Spinal cord (tissue), 10 donors: ENCODE measurements around the gene TIMP2. TPM values are rescaled to one million over a fixed set of nuclear protein-coding genes. Genes with fewer than 3 reads are reported as not detected.
A peak's percentile ranks its signal among the peaks of the same experiment; 100 is the strongest.
"Not testable (repeated sequence)": the region's sequence is repeated elsewhere in the genome, so short reads cannot be mapped to it uniquely, and the experiment has no call there.

Experiments
- DNase-seq, 6 donors: peaks; one replicate each; pipeline versions ENCODE4 v3.0.0 to v3.0.0-alpha.2; 2013 to 2015; ENCODE audit warnings: low spot score in 6 of 6, low read depth in 4 of 6
- H3K27ac ChIP-seq: one replicate; pipeline ENCODE4 v1.5.1; 2013; ENCODE audit warnings: low read depth, low read length, control low read depth
- H3K27me3 ChIP-seq: one replicate; pipeline ENCODE4 v1.6.1; 2013; ENCODE audit warnings: low read length; ENCODE audit not compliant: control insufficient read depth, insufficient read depth
- H3K36me3 ChIP-seq: one replicate; pipeline ENCODE4 v1.6.1; 2013; ENCODE audit warnings: low read length; ENCODE audit not compliant: control insufficient read depth, insufficient read depth
- H3K4me1 ChIP-seq: one replicate; pipeline ENCODE4 v1.6.1; 2013; ENCODE audit warnings: low read length; ENCODE audit not compliant: control insufficient read depth, insufficient read depth
- H3K4me3 ChIP-seq: one replicate; pipeline ENCODE4 v1.5.1; 2013; ENCODE audit warnings: low read depth, low read length, control low read depth
- H3K9me3 ChIP-seq: one replicate; pipeline ENCODE4 v1.6.1; 2013; ENCODE audit warnings: low read length; ENCODE audit not compliant: control insufficient read depth, insufficient read depth
- WGBS: methylation state at CpG from one replicate; pipeline ENCODE4 v1.1.5; 2013; ENCODE audit warnings: missing lambda C conversion rate; ENCODE audit not compliant: insufficient coverage; 5-methylcytosine and 5-hydroxymethylcytosine counted together
- polyA plus RNA-seq, 2 donors: library from polyadenylated mRNA; unstranded; fragments of 120-200 nt; gene quantifications; one replicate each; pipeline ENCODE4 v1.2.1, GENCODE V29; 2013; ENCODE audit not compliant: insufficient read length in 2 of 2
- total RNA-seq, 2 donors: library from RNA; depleted of rRNA in 1 of 2; stranded (reverse); fragments of 120-200 nt in 1 of 2; fragments of >200 nt in 1 of 2; gene quantifications; one replicate each; pipeline versions ENCODE4 v1.2.3 to v1.2.4, GENCODE V29; 2013 to 2014
- donor health status: healthy.

The TIMP2 gene
- total and polyA plus RNA-seq, 4 donors: 139 to 417 (median 288) TPM

DNA sequence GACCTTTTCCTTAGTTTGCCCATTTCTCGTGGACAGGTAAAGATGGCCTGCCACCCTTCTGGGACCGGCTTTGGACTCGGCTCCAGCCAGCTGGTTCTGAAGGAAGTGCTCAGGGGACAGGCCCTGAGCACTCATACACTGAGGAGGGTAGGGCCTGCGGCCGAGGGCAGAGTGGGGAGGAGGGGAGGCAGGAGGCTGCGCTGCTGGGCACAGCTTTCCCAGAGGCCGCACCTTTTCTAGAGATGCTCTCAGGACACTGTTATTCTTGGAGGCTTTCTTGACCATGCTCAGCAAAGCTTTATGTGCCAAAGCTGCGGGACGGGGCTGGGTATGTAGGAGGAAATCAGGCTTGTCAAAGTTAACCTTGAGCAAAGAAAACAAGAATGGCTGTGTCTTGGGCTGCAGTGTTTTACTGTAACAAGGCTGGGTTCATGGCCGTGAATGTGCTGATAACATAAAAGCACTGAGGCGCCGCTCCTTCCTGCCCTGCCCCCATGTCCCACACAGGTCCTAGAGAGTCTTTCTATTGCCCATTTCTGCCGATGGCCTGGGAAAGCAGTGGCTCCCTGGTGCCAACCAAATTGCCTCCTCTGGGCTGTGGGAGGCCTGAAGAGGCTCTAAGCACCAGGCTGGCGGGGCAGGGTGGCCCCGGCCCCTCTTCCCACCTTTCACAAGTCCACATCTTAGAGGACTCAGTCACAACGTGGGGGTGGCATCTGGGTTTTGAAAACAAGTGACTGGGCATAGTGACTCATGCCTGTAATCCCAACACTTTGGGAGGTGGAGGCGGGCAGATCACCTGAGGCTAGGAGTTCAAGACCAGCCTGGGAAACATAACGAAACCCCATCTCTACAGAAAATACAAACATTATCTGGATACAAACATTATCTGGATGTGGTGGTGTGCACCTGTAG is 22.3 kb upstream of the TIMP2 start:
- Histone ChIP-seq H3K36me3 (no peaks in the 10 kb centered on the region), H3K9me3 (peaks cover 2% of the 10 kb centered on the region), H3K4me3 (no peak overlapping the region), H3K27ac (no peak overlapping the region), H3K4me1 (peaks cover 24% of the 10 kb centered on the region), H3K27me3 (no peaks in the 10 kb centered on the region)
- no peak for DNase-seq
- 69% methylated on average over 7 of the region's 18 CpGs for WGBS

DNA sequence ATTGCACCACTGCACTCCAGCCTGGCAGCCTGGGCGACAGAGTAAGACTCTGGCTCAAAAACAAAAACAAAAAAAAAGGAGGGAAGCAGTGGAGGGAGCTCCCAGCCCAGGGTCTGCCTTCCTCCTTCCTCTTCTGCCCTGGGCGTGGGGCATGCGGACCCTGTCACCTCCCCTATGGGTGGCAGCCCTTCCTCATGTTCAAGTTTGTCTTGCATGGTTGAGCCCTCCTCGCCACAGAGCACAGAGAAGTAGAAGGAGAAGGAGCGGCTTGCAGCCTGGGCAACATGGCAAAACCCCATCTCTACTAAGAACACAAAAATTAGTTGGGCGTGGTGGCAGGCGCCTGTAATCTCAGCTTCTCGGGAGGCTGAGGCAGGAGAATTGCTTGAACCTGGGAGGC is 21.4 kb upstream of the TIMP2 start:
- Histone ChIP-seq H3K4me1 (peaks cover 15% of the 10 kb centered on the region), H3K27me3 (no peaks in the 10 kb centered on the region), H3K4me3 (no peak overlapping the region), H3K36me3 (no peaks in the 10 kb centered on the region), H3K27ac (no peak overlapping the region), H3K9me3 (peaks cover 2% of the 10 kb centered on the region)
- WGBS: 67% methylated on average over 1 of the region's 8 CpGs
- DNase-seq: no peak

GRCh38 chr17:78946131-78946530 is 20.9 kb upstream of the TIMP2 start:
- no peak overlapping the region for H3K4me3 ChIP-seq
- WGBS: 93% methylated on average over 4 of the region's 7 CpGs
- H3K27me3 ChIP-seq: no peaks in the 10 kb centered on the region
- peaks cover 14% of the 10 kb centered on the region for H3K4me1 ChIP-seq
- H3K36me3 ChIP-seq: no peaks in the 10 kb centered on the region
- no peak overlapping the region for H3K27ac ChIP-seq
- H3K9me3 ChIP-seq: peaks cover under 1% of the 10 kb centered on the region
- DNase-seq: no peak

DNA sequence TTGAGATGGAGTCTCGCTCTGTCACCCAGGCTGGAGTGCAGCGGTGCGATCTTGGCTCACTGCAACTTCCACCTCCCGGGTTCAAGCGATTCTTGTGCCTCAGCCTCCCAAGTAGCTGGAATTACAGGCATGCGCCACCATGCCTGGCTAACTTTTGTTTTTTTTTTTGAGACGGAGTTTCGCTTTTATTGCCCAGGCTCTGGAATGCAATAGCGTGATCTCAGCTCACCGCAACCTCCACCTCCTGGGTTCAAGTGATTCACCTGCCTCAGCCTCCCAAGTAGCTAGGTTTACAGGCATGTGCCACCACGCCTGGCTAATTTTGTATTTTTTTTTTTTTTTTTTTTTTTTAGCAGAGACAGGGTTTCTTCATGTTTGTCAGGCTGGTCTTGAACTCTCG is 20.3 kb upstream of the TIMP2 start:
- not testable (repeated sequence) for H3K4me3 ChIP-seq, H3K36me3 ChIP-seq, DNase-seq, H3K9me3 ChIP-seq, H3K27me3 ChIP-seq, H3K27ac ChIP-seq
- 89% methylated on average over 6 of the region's 12 CpGs for WGBS
- H3K4me1 ChIP-seq: peaks cover 14% of the 10 kb centered on the region

GRCh38 chr17:78944956-78945355 is 19.8 kb upstream of the TIMP2 start:
- Histone ChIP-seq H3K27ac (no peak overlapping the region), H3K27me3 (no peaks in the 10 kb centered on the region), H3K36me3 (no peaks in the 10 kb centered on the region), H3K4me1 (peaks cover 16% of the 10 kb centered on the region), H3K9me3 (no peaks in the 10 kb centered on the region), H3K4me3 (no peak overlapping the region)
- WGBS: 70% methylated on average over 10 of the region's 10 CpGs
- DNase-seq: no peak

DNA sequence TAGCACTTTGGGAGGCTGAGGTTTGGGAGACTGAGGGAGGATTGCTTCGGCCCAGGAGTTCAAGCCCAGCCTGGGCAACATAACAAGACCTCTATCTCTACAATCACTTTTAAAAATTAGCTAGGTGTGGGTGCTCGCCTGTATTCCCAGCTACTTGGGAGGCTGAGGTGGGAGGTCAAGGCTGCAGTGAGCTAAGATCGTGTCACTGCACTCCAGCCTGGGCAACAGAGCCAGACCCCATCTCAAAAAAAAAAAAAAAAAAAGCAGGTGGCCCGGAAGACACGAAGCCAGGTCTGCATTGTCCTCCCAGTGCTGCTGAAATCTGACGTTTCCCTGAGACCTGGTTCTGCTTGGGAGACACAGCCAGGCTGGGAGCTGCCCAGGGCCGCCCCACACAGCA is 18.8 kb upstream of the TIMP2 start:
- Histone ChIP-seq H3K27ac (no peak overlapping the region), H3K9me3 (no peaks in the 10 kb centered on the region), H3K4me1 (peaks cover 25% of the 10 kb centered on the region), H3K27me3 (no peaks in the 10 kb centered on the region), H3K36me3 (no peaks in the 10 kb centered on the region), H3K4me3 (no peak overlapping the region)
- 87% methylated on average over 4 of the region's 7 CpGs for WGBS
- no peak for DNase-seq

DNA sequence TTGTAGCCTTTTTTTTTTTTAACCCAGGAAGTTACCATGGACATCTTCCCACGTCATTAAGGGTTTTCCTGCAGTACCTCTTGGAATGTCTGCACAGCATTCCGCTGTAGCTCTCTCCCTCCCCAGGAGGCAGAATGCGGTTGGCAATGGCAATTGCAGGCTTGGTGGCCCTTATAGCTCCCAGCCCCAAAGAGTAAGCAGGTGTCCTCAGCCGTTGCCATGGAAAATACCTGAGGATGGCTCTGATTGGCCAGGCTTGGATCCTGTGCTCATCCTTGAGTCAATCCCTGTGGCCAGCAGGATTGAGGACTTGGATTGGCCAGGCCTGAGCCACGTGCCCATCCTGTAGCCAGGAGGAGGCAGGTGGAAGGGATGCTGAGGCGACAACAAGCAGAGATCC is 15.5 kb upstream of the TIMP2 start:
- 55% methylated on average over 6 of the region's 6 CpGs for WGBS
- H3K27me3 ChIP-seq: no peaks in the 10 kb centered on the region
- peak in 3 of 6 donors; percentile 59 to 94 (median 60) for DNase-seq
- H3K27ac ChIP-seq: no peak overlapping the region
- no peaks in the 10 kb centered on the region for H3K36me3 ChIP-seq
- H3K9me3 ChIP-seq: no peaks in the 10 kb centered on the region
- no peak overlapping the region for H3K4me3 ChIP-seq
- peaks cover 15% of the 10 kb centered on the region for H3K4me1 ChIP-seq

DNA sequence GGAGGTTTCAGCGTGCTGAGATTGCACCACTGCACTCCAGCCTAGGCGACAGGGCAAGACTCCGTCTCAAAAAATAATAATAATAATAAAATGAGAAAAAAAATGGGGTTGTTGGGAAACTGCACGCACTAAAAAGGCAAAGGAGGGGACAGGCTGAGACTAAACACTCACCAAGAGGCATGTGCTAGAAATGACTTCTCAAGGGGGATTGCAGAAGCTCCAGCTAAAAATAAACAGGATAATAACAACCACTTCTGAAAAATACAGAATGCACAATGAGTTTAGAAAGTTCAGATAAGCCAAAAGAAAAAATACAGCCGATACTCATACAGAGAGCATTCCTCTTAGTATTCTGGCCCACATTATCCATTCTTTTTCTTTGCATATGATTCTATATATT is 15.1 kb upstream of the TIMP2 start:
- DNase-seq: no peak
- Histone ChIP-seq H3K4me3 (no peak overlapping the region), H3K27ac (no peak overlapping the region), H3K9me3 (no peaks in the 10 kb centered on the region), H3K36me3 (no peaks in the 10 kb centered on the region), H3K27me3 (no peaks in the 10 kb centered on the region), H3K4me1 (peaks cover 19% of the 10 kb centered on the region)
- no CpG with 5 or more reads among the region's 5 CpGs for WGBS

- 92% methylated on average over 6 of the region's 6 CpGs for WGBS
- no peak for DNase-seq
Measured at GRCh38 chr17:78939615-78940014, 14.4 kb upstream of the TIMP2 start.

GRCh38 chr17:78937561-78937960 is 12.4 kb upstream of the TIMP2 start:
- WGBS: 87% methylated on average over 7 of the region's 11 CpGs
- Histone ChIP-seq H3K4me1 (peaks cover 38% of the 10 kb centered on the region), H3K4me3 (no peak overlapping the region), H3K9me3 (no peaks in the 10 kb centered on the region), H3K36me3 (no peaks in the 10 kb centered on the region), H3K27me3 (no peaks in the 10 kb centered on the region), H3K27ac (no peak overlapping the region)
- DNase-seq: no peak

More at GRCh38 chr17:78939615-78940014, 14.4 kb upstream of the TIMP2 start:
- Histone ChIP-seq H3K27ac (no peak overlapping the region), H3K4me3 (no peak overlapping the region), H3K9me3 (no peaks in the 10 kb centered on the region), H3K36me3 (no peaks in the 10 kb centered on the region), H3K4me1 (peaks cover 26% of the 10 kb centered on the region), H3K27me3 (no peaks in the 10 kb centered on the region)
